IMR-90 (cell line): ENCODE measurements around the gene SKIC8. TPM values are rescaled to one million over a fixed set of nuclear protein-coding genes. Genes with fewer than 3 reads are reported as not detected.

ENCODE experiments used
- ATAC-seq: fragments of 200-7000 bp; cut with Tn5 transposase; 2 replicates; pipeline ENCODE4 v1.9.1; 2020; ENCODE audit warnings: low read depth, mild to moderate bottlenecking, moderate library complexity
- BruUV-seq: library from RNA; stranded (reverse); fragments of 400-500 nt; replicated peaks from 2 replicates; lab custom pipeline; 2021; lab: Mats Ljungman, UMichigan
- CTCF ChIA-PET: fragments of 300-600 bp; formaldehyde crosslinking; extraction: SDS; loops from one replicate; lab custom pipeline; 2021; ENCODE audit warnings: antibody characterized with exemption; lab: Yijun Ruan, JAX
- POLR2A ChIA-PET: fragments of 300-600 bp; sonication (Branson Sonifier 250); formaldehyde crosslinking; loops from one replicate; lab custom pipeline; 2022; ENCODE audit warnings: antibody characterized with exemption; ENCODE audit not compliant: unreplicated experiment; lab: Charles Lee
- DNase-seq: peaks from one replicate; pipeline ENCODE4 v3.0.0; 2013
- H2AFZ ChIP-seq: replicated peaks from 2 replicates; pipeline ENCODE3; 2013; ENCODE audit warnings: low read length, mild to moderate bottlenecking; ENCODE audit not compliant: poor library complexity
- H2AK5ac ChIP-seq: 2 replicates; pipeline ENCODE4 v1.6.1; 2013; ENCODE audit warnings: low read depth, low read length, inconsistent platforms
- H2AK9ac ChIP-seq: replicated peaks from 2 replicates; pipeline ENCODE3; 2013; ENCODE audit warnings: mild to moderate bottlenecking, low read depth, low read length, moderate library complexity; ENCODE audit not compliant: poor library complexity
- H2BK120ac ChIP-seq: 2 replicates; pipeline ENCODE4 v1.6.1; 2013; ENCODE audit warnings: low read depth, low read length, inconsistent platforms
- H2BK15ac ChIP-seq: 3 replicates; pipeline ENCODE4 v1.6.1; 2013; ENCODE audit warnings: low read depth, low read length, inconsistent platforms
- H2BK20ac ChIP-seq: 2 replicates; pipeline ENCODE4 v1.6.1; 2013; ENCODE audit warnings: low read depth, mild to moderate bottlenecking, inconsistent platforms, low read length, moderate library complexity
- H2BK5ac ChIP-seq: 2 replicates; pipeline ENCODE4 v1.6.1; 2013; ENCODE audit warnings: mild to moderate bottlenecking, low read depth, low read length, inconsistent platforms; ENCODE audit not compliant: poor library complexity, severe bottlenecking
- H3K14ac ChIP-seq: replicated peaks from 2 replicates; pipeline ENCODE4 v1.6.1; 2013; ENCODE audit warnings: low read depth, low read length, inconsistent platforms
- H3K18ac ChIP-seq: 2 replicates; pipeline ENCODE4 v1.6.1; 2013; ENCODE audit warnings: low read depth, low read length, control low read depth
- H3K23ac ChIP-seq: 2 replicates; pipeline ENCODE4 v1.6.1; 2013; ENCODE audit warnings: low read depth, low read length, inconsistent platforms
- H3K27ac ChIP-seq: 2 replicates; pipeline ENCODE4 v1.5.1; 2013; ENCODE audit warnings: mild to moderate bottlenecking, control low read depth, low read length; ENCODE audit not compliant: insufficient read depth
- H3K27me3 ChIP-seq: 2 replicates; pipeline ENCODE4 v1.6.1; 2013; ENCODE audit warnings: low read length; ENCODE audit not compliant: control insufficient read depth, insufficient read depth
- H3K36me3 ChIP-seq: 2 replicates; pipeline ENCODE4 v1.6.1; 2013; ENCODE audit warnings: low read length, mixed read lengths; ENCODE audit not compliant: control insufficient read depth, insufficient read depth
- H3K4ac ChIP-seq: 2 replicates; pipeline ENCODE4 v1.6.1; 2013; ENCODE audit warnings: low read depth, low read length, inconsistent platforms
- H3K4me1 ChIP-seq: 2 replicates; pipeline ENCODE4 v1.6.1; 2013; ENCODE audit warnings: low read length, mixed read lengths; ENCODE audit not compliant: control insufficient read depth, insufficient read depth
- H3K4me2 ChIP-seq: 2 replicates; pipeline ENCODE4 v1.6.1; 2013; ENCODE audit warnings: low read depth, mild to moderate bottlenecking, control low read depth, low read length, moderate library complexity
- H3K4me3 ChIP-seq: 2 replicates; pipeline ENCODE4 v1.5.1; 2013; ENCODE audit warnings: low read depth, mild to moderate bottlenecking, control low read depth, low read length, moderate library complexity; ENCODE audit not compliant: insufficient read depth
- H3K56ac ChIP-seq: 2 replicates; pipeline ENCODE4 v1.6.1; 2013; ENCODE audit warnings: low read length, inconsistent platforms; ENCODE audit not compliant: insufficient read depth; ENCODE audit errors: extremely low read depth
- H3K79me1 ChIP-seq, 2 experiments: 2 replicates each; pipeline ENCODE4 v1.6.1; 2013; ENCODE audit warnings: low read length in 2 of 2, inconsistent platforms in 1 of 2, low read depth in 1 of 2
- H3K9ac ChIP-seq: 2 replicates; pipeline ENCODE4 v1.6.1; 2013; ENCODE audit warnings: low read depth, low read length, control low read depth
- H3K9me1 ChIP-seq: 2 replicates; pipeline ENCODE4 v1.6.1; 2013; ENCODE audit warnings: low read length, inconsistent platforms; ENCODE audit not compliant: insufficient read depth
- H3K9me3 ChIP-seq: 2 replicates; pipeline ENCODE4 v1.6.1; 2013; ENCODE audit warnings: low read length; ENCODE audit not compliant: control insufficient read depth, insufficient read depth
- H4K20me1 ChIP-seq: 2 replicates; pipeline ENCODE4 v1.6.1; 2013; ENCODE audit warnings: low read length, inconsistent platforms; ENCODE audit not compliant: insufficient read depth
- H4K5ac ChIP-seq: 2 replicates; pipeline ENCODE4 v1.6.1; 2013; ENCODE audit warnings: mild to moderate bottlenecking, low read depth, low read length, control low read depth
- H4K8ac ChIP-seq, 2 experiments: 2 replicates each; pipeline ENCODE4 v1.6.1; 2013; ENCODE audit warnings: low read depth in 2 of 2, low read length in 2 of 2, control low read depth in 1 of 2, inconsistent platforms in 1 of 2
- H4K91ac ChIP-seq: 2 replicates; pipeline ENCODE4 v1.6.1; 2013; ENCODE audit warnings: low read depth, low read length, inconsistent platforms; ENCODE audit not compliant: insufficient read depth
- CEBPB ChIP-seq: IDR thresholded peaks from 2 replicates; pipeline ENCODE4 v1.6.1; 2012; ENCODE audit warnings: low read depth, low read length, improper control_type of control experiment
- CHD1 ChIP-seq: IDR thresholded peaks from 2 replicates; pipeline ENCODE4 v1.6.1; 2012; ENCODE audit warnings: low read depth, low read length, improper control_type of control experiment
- MAFK ChIP-seq: IDR thresholded peaks from 2 replicates; pipeline ENCODE4 v1.6.1; 2012; ENCODE audit warnings: low read depth, low read length, improper control_type of control experiment
- MXI1 ChIP-seq: IDR thresholded peaks from 2 replicates; pipeline ENCODE4 v1.6.1; 2012; ENCODE audit warnings: low read depth, mild to moderate bottlenecking, low read length, moderate library complexity, borderline replicate concordance
- RAD21 ChIP-seq: IDR thresholded peaks from 2 replicates; pipeline ENCODE4 v1.6.1; 2012; ENCODE audit warnings: low read length, improper control_type of control experiment
- RCOR1 ChIP-seq: IDR thresholded peaks from 2 replicates; pipeline ENCODE4 v1.6.1; 2012; ENCODE audit warnings: mild to moderate bottlenecking, low read length, improper control_type of control experiment; ENCODE audit not compliant: insufficient replicate concordance
- RFX5 ChIP-seq: IDR thresholded peaks from 2 replicates; pipeline ENCODE4 v1.8.0; 2012; ENCODE audit warnings: low read depth, mild to moderate bottlenecking, low read length, moderate library complexity
- SMC3 ChIP-seq: fragments of 150-350 bp; IDR thresholded peaks from 2 replicates; pipeline ENCODE4 v1.6.1; 2016; ENCODE audit warnings: low read depth, mild to moderate bottlenecking, antibody characterized with exemption, low read length, moderate library complexity
- WGBS, 2 experiments: methylation state at CpG; one replicate each; pipeline versions ENCODE4 v1.1.5 to v1.1.7; 2013; ENCODE audit warnings: missing lambda C conversion rate in 2 of 2; ENCODE audit not compliant: insufficient read length in 1 of 2; ENCODE audit errors: extremely low coverage in 2 of 2; 5-methylcytosine and 5-hydroxymethylcytosine counted together
- dilution Hi-C: fragments of 300-500 bp; cut with HindIII; formaldehyde crosslinking; loops from one replicate; pipeline ENCODE4 v1.14.3; 2018; ENCODE audit warnings: low sequenced_read_pairs; ENCODE audit not compliant: unreplicated experiment
- in situ Hi-C: fragments of 300-500 bp; cut with MboI; formaldehyde crosslinking; loops from 3 replicates; pipeline ENCODE4 v1.14.3; 2019; ENCODE audit warnings: low sequenced_read_pairs, inconsistent platforms, mixed read lengths
- intact Hi-C: fragments of 100-400 bp; cut with micrococcal nuclease; formaldehyde crosslinking; loops from 2 replicates; pipeline ENCODE4 v1.10.0; 2022
- polyA plus RNA-seq, 3 experiments: library from polyadenylated mRNA; depleted of rRNA; stranded (reverse); fragments of >200 nt; gene quantifications; 2 replicates each; pipeline ENCODE4 v1.2.3, GENCODE V29; 2012; ENCODE audit warnings: low replicate concordance in 1 of 3
- total RNA-seq: library from RNA; depleted of rRNA; stranded (reverse); fragments of >200 nt; gene quantifications from 2 replicates; pipeline ENCODE4 v1.2.3, GENCODE V29; 2012
- TF ChIP-seq, protein P1 (sequence below): conservative IDR thresholded peaks from 2 replicates; pipeline ENCODE4 v1.5.1; 2012; ENCODE audit warnings: mild to moderate bottlenecking, low read depth, low read length, improper control_type of control experiment
- TF ChIP-seq, protein P2 (sequence below): fragments of 150-350 bp; IDR thresholded peaks from 2 replicates; pipeline ENCODE4 v1.6.1; 2017; ENCODE audit warnings: mild to moderate bottlenecking, antibody characterized with exemption, low read length, low read depth
- TF ChIP-seq, protein P3 (sequence below): fragments of 150-350 bp; IDR thresholded peaks from 2 replicates; pipeline ENCODE4 v1.6.1; 2016; ENCODE audit warnings: low read depth, mild to moderate bottlenecking, low read length, moderate library complexity, borderline replicate concordance

Gene SKIC8
- total and polyA plus RNA-seq, 2 of the 4 experiments (the other 2 are of a cell fraction): 72.2 to 124 TPM

DNA sequence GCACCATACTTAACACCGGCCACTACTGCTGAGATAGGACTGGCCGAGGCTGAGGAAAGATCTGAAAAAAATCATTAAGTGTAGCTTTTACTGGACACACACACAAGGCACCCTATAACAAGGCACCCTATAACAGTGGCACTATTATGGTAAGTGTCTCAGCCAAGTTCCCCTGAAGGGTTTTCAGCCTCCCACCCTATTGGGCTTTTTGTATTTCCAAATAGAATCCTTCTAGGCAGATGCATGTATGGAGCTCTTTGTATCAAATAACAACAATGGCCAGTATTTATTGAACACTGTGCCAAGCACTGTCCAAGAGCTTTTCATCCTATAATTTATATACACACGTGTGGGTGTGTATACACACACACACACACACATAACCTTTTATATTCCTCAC, 41.7 kb downstream of the SKIC8 start:
- ATAC-seq (no peak), DNase-seq (no peak)
- Histone ChIP-seq H2AK9ac (no peak overlapping the region), H2AK5ac (no peak overlapping the region), H3K9me1 (no peaks in the 10 kb centered on the region), H3K9ac (no peak overlapping the region), H2BK15ac (no peak overlapping the region), H2BK20ac (no peak overlapping the region), H2BK5ac (no peak overlapping the region), H3K23ac (no peak overlapping the region), H3K18ac (no peak overlapping the region), H4K20me1 (no peaks in the 10 kb centered on the region), H3K27ac (no peak overlapping the region), H3K27me3 (peaks cover 18% of the 10 kb centered on the region), H3K4me3 (no peak overlapping the region), H4K91ac (no peak overlapping the region), H3K4me1 (no peaks in the 10 kb centered on the region), H3K36me3 (no peaks in the 10 kb centered on the region), H3K4me2 (no peak overlapping the region), H4K8ac (no peak overlapping the region), H3K56ac (no peak overlapping the region), H2BK120ac (no peak overlapping the region), H3K9me3 (no peaks in the 10 kb centered on the region), H4K5ac (no peak overlapping the region), H3K79me1 (no peaks in the 10 kb centered on the region), H2AFZ (no peak overlapping the region), H3K14ac (no peak overlapping the region), H3K4ac (no peak overlapping the region)
- CTCF ChIA-PET: no interaction called here
- intact Hi-C loops: no loop called here
- POLR2A ChIA-PET: no interaction called here
- TF ChIP-seq CEBPB (no peak), RCOR1 (no peak), CHD1 (no peak), RAD21 (no peak), MXI1 (no peak), MAFK (no peak), RFX5 (no peak), SMC3 (no peak)
- TF ChIP-seq, protein P1, sequence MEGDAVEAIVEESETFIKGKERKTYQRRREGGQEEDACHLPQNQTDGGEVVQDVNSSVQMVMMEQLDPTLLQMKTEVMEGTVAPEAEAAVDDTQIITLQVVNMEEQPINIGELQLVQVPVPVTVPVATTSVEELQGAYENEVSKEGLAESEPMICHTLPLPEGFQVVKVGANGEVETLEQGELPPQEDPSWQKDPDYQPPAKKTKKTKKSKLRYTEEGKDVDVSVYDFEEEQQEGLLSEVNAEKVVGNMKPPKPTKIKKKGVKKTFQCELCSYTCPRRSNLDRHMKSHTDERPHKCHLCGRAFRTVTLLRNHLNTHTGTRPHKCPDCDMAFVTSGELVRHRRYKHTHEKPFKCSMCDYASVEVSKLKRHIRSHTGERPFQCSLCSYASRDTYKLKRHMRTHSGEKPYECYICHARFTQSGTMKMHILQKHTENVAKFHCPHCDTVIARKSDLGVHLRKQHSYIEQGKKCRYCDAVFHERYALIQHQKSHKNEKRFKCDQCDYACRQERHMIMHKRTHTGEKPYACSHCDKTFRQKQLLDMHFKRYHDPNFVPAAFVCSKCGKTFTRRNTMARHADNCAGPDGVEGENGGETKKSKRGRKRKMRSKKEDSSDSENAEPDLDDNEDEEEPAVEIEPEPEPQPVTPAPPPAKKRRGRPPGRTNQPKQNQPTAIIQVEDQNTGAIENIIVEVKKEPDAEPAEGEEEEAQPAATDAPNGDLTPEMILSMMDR: no peak
- TF ChIP-seq, protein P2, sequence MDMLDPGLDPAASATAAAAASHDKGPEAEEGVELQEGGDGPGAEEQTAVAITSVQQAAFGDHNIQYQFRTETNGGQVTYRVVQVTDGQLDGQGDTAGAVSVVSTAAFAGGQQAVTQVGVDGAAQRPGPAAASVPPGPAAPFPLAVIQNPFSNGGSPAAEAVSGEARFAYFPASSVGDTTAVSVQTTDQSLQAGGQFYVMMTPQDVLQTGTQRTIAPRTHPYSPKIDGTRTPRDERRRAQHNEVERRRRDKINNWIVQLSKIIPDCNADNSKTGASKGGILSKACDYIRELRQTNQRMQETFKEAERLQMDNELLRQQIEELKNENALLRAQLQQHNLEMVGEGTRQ: no peak
- TF ChIP-seq, protein P3, sequence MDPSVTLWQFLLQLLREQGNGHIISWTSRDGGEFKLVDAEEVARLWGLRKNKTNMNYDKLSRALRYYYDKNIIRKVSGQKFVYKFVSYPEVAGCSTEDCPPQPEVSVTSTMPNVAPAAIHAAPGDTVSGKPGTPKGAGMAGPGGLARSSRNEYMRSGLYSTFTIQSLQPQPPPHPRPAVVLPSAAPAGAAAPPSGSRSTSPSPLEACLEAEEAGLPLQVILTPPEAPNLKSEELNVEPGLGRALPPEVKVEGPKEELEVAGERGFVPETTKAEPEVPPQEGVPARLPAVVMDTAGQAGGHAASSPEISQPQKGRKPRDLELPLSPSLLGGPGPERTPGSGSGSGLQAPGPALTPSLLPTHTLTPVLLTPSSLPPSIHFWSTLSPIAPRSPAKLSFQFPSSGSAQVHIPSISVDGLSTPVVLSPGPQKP: no peak
- no CpG with 5 or more reads among the region's 3 CpGs for WGBS, 2 experiments
- no TSS peak for BruUV-seq
- dilution Hi-C loops: no loop called here
- in situ Hi-C loops: no loop called here
